HG03342 (cell line): ENCODE data around the gene OXSM.
A peak's percentile ranks its signal among the peaks of the same experiment; 100 is the strongest.

Experiments
- ATAC-seq: cut with Tn5 transposase; IDR thresholded peaks from one replicate; pipeline ENCODE4 v1.9.1; 2021; ENCODE audit warnings: mild to moderate bottlenecking, moderate library complexity; ENCODE audit not compliant: unreplicated experiment

OXSM gene

DNA sequence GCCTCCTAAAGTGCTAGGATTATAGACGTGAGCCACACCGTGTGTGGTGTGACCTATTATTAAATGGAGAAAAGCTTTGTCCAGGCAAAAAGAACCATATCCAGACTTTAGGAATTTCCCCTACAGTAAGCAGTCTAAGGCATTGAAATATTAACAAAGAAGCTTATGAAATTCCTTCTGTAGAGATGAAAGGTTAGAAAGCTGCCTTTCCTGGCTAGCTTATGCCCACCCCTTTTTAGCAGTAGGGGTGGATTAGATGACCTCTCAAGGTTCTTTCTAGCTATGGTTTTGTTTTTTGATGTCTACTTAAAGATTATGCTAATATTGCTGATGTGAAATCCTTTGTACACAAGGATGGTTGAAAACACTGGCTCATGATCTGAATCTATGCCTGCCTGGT is 13.9 kb downstream of the OXSM start:
- ATAC-seq: no peak

DNA sequence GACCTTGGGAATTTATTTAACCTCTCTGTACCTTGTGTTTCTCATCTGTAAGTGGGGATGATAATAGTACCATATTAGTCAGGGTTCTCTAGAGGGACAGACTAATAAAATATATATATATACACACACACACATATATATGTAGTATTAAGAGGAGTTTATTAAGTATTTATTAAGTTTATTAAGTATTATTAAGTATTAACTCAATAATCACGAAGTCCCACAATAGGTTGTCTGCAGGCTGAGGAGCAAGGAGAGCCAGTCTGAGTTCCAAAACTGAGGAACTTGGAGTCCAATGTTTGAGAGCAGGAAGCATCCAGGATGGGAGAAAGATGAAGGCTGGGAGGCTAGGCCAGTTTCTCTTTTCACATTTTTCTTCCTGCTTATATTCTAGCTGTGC is 14.8 kb downstream of the OXSM start:
- ATAC-seq: no peak

DNA sequence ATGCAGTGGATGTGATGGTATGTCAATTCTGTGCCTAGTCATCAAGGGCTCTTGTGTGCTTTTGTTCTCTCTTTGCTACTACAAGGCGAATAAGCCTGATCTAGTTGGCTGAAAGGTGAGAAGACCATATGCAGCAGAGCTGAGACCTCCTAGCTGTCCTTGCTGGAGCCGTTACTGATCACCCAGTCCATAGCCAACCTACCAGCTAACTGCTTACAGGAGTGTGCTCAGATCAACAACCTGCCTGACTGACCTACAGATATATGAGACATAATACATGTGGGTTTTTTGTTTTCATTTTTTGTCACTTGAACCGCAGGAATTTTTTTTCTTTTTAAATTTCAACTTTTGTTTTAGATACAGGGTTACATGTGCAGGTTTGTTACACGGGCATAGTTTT is 22.8 kb downstream of the OXSM start:
- ATAC-seq: no peak

DNA sequence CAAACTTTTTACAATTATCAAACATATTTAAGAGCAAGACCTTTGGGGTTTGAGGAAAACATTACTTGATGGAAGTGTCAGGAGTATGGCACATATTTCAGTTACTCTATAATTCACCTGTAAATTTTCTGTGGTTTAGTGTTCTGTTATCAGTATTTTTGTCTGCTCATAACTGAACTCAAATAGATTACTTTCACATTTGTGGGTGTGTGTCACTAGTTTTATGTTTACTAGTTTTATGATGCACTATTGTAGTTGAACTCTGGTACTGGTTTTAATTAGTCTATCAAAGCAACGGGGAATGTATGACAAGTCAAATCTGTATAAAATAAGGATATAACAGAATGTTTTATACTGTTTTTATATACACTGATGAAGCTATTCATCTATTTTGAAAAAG is 27.2 kb downstream of the OXSM start:
- ATAC-seq: no peak

DNA sequence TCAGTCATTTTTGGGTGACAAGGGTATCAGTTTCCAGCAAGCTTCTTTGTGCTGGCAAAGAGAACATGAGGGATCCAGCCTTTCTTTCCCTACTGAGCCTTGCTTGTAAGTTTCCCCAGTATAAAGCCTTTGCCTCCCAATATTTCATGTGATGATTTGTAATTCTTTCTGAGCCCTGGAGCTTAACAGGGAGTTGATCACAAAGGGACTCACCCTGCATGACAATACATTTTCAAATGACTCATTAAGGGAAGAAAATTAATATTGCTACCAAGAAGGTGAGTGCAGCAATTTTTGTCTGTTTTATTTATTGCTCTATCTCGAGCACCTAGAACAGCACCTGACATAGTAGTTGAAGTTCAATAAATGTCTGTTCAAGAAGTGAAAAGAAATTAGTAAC is 27.7 kb downstream of the OXSM start:
- ATAC-seq: no peak

DNA sequence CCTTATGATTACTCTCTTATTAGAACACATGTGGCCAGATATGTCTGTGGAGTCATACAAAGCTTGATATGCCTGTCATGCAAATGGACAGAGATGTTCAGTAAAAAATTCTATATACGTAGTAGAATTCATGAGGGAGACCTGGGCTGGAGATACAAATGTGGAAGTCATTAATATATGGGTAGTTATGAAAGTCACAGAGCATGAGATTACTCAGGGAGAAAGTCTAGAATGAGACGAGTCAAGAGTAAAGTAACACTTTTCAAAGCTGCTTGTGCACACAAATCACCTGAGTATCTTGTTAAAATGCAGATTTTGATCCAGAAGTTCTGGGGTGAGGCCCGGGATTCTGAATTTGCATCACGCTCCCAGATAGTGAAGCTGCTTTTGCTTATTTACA is 28.4 kb downstream of the OXSM start:
- ATAC-seq: no peak

DNA sequence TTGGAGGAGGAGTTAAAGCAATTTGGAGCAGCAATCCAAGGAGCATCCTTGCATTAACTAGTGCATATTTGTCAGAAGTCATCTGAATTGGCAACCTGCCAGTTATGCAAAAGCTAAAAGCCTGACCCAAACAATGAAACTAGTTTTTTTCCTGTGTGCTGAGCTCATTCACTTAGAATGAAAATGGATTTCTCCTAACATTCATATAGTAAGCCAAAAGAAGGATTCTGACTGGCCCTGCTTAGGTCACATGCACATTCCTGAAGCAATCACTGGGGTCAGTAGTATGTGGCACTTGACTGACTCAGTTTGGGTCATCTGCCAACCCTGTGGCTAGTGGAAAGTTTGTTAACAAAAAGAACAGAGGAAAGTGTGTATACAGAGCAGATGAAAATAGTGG is 30.5 kb downstream of the OXSM start:
- ATAC-seq: no peak

DNA sequence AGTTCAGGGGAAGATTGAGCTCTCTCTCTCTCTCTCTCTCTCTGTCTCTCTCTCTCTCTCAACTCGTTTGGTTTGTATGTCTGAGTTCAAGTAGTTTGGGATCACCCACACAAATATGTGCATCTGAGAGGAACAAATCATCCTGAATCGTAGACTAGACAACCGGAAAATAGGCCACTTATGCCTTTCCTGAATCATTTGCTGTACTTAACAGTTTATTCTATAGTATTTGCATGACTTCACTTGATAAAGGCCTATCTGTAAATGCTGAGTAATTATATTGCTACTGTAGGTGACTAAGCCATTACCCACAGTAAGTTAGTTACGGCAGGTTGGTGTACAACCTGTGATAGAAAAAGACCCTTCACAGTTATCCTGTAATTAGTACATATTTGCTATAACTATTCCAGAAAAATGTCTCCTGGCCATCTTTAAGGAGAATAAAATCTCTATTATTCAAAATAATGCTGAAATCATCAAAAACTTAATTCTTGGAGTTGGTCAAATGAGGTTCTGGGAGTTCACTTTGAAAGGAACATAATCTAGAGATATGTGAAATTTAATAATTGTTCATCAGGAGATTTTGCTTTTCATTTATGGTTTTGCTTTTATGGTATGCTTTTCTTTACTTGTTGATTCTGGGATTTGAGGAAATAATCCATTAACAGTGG is 31.1 kb downstream of the OXSM start:
- no peak for ATAC-seq

DNA sequence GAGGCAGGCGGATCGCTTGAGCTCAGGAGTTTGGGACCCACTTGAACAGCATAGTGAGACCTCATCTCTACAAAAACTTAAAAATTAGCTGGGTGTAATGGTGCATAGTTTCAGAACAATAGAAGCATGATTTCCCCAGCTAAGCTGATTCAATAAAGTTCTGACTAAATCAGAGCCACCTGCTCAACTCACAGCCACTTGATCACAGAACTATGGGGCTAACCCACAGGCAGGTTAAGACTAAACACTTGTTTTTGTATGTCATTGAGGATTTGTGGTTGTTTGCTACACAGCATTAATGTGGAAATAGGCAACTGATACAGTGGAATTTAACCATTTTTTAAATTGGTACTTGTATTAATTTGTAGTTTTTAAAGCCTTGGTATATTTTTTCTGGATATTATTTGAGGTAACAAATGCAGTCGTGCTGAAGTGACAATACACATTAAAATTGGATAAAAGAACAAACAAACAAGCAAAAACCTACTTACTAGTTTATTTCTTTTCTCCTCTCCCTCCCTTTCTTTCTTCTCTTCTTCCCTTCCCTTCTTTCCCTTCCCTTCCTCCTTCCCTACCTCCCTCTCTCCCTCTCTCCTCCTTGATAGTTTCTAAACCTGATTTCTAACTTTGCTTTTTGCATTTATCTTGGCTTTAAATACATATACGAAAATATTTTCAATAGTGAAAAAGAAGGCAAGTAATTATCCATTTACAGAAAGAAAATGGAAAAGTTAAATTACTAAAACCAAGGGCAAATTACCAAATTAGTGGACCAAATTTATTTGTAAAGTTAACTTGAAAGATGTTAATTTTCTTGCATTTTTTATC is 32.1 kb downstream of the OXSM start:
- no peak for ATAC-seq

DNA sequence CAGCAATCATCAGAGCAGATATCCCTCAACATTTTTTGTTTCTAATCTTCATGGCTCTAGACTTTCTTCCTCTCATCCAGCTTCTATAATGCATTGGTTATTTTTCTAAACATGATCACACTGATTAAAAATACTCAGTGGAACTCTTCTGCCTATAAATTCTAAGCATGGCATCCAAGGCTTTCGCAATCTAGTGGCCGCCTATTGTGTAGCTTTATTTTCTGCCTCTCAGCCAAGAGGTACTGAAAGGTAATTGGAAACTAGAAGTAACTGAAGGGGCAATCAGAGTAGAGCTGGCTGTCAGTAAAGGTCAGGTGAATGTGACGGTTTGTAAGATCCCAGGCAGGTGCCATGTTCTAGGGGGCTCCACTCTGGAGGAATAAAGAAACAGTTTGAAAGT is 33.4 kb downstream of the OXSM start:
- ATAC-seq: no peak

DNA sequence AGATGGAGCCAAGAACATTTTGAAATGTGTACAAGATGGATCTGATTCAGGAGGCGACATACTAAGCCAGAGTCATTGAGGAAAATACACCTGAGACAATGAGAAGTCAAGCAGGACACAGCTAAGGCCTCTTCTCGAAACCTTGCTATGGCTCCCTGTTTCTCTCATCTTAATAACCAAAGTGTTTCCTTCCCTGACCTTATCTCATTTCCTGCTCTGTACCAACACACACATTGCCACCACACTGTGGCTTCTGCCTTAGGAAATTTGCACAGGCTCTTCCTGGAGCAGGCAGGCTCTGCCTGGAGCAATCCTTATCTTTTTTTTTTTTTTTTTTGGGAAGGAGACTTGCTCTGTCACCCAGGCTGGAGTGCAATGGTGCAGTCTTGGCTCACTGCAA is 36.6 kb downstream of the OXSM start:
- no peak for ATAC-seq

DNA sequence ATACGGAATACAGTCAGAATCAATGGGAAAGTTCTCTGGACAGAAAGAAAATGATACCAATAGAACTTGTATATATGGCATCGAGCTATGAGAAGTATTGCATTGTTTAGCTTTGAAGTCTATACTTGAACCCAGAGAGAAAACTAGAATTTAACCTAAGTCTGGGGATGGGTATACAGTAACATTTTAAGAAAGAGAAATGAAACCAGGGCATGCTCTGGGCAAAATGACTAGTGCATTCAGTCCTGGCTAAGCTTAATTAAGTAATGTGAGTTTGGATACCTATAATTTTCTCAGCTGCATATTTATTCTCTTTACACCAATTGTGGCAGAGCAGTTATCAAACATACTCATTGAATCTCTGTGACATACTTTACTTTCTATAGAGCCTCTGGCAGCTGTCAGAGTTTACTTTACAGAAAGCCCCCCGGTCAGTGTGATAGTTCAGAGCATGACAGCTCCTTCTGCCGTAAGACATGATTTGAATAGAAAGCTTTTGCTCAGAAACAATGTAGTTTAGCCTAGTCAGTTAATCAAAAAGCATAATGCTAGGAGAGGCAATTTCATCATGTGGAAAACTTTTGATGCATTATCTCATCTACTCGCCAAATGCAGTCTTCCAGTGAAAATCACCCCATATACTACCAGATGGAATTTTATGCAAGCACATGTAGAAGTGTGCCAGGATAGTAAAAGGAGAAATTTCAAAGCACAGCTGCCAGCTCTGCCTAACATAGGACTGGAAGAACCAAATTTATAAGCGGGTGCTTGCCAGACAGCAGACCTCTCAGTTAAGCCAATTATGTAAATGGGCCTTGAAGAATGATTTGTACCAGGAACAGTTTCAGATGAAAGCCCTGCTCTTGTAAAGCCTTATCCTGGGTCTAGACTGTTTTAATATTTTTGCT is 40.7 kb downstream of the OXSM start:
- no peak for ATAC-seq

DNA sequence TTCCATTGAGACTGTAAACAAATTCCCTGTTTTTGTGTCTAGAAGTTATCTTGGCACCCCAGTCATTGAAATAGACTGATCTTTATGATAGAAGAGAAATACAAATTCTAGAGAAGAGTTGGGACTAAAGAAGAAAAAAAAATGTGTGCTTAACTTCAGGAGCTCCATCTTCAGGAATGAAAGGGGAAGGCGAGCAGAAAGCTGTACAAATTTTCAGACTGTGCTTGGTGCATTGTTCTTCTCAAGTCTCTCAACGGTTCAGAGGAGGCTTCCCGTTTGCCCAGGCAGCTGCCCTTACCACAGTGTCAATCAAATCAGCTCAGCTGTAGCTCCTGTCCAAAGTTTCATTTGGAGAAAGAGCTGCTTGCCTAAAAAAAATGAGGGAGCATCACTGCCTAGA is 41.7 kb downstream of the OXSM start:
- no peak for ATAC-seq

DNA sequence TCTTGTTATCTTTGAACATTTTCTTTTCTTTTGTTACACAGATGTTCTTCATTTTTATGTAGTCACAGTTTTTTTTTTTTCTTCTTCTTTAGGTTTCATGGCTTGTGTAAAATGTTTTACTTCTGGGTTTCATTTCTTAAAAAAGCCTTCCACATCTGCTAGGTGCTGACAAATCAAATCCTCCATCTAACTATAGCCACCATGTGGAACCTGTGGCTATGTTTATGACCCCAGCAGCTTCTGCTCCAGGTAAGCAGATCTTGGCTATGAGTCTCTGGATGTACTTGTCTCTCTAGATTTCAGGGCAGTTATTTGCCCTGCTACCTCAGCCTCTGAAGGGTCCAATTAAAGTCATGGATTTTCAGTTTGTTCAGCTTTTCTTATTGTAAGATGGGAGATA is 44.5 kb downstream of the OXSM start:
- peak; percentile 68 for ATAC-seq

DNA sequence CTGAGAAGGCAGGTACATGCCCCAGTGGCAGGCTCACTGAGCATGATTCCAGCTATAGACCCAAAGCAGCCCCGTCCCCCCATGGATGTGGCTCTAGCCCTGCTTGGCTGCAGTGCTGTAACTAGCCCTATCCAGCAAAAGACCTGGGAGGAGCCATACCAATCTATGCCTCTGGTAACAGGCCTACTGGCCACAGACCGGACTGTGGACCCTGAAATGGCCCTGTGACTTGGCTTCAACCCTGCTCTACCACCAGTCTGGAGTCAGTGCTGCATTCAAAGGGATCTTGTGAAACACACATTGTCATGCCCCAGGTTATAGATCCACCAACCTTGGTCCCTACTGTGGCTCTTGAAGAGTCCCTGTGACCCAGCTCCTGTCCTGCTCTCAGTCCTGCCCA is 46.7 kb downstream of the OXSM start:
- ATAC-seq: no peak

DNA sequence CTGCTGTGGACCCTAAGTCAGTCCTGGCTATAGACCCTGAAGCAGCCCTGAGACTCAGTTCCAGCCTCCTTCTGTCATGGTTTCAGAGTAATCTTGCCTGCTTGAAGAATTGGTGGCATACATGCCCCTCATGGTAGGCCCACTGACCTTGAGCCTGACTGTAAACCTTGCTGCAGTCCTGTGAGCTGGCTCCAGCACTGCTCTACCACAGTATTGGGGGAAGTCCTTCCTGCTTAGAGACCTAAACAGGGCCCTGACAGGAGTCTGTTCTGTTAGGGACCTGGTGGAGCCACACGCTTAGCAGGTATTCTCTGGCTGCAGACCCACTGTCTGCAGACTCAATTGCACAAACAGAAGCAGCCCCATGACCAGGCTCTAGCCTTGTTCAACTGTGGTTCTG is 47.1 kb downstream of the OXSM start:
- no peak for ATAC-seq

DNA sequence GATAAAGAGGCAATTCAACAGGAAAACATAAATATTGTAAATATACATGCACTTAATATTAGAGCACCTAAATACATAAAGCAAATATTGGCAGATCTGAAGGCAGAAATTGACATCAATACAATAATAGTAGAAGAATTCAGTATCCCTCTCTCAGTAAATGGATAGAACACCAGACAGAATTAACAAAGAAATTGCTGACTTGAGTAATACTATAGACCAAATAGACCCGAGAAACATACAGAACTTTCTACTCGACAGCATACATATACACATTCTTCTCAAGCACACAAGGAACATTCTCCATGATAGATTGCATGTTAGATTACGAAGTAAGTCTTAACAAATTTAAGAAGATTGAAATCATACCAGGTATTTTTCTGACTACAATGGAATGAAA is 50.2 kb downstream of the OXSM start:
- ATAC-seq: no peak

DNA sequence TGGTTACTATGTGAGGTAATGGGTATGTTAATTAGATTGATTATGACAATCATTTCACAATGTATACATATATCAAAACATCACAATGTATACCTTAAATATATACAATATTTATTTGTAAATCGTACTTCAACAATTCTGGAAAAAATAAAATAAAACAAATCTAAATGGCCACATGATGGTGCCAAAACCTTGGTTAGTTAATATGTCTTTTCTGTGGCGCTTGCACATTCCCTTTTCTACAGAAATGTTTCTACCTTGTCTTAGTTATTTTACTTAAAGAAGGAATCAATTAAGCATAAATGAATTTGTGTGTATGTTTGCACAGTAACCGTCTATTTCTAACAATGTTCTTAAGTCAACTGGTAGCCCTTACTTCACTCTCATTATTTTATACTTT is 53.4 kb downstream of the OXSM start:
- no peak for ATAC-seq
